Cardiac muscle cell (in vitro differentiated cells and primary cell): ENCODE measurements around the gene BCAR3. TPM values are rescaled to one million over a fixed set of nuclear protein-coding genes. Genes with fewer than 3 reads are reported as not detected.

Experiments
- DNase-seq, 2 donors: peaks; one replicate each; pipeline versions ENCODE4 v3.0.0 to v3.0.0-alpha.2; 2010 to 2017; ENCODE audit warnings: low read depth in 1 of 2, low spot score in 1 of 2
- H3K27ac ChIP-seq: fragments of 200-600 bp; sonication (generic); 2 replicates; pipeline ENCODE4 v1.5.1; 2016
- H3K27me3 ChIP-seq: fragments of 200-600 bp; sonication (generic); 2 replicates; pipeline ENCODE4 v1.6.0; 2016; ENCODE audit warnings: control low read depth
- H3K36me3 ChIP-seq: fragments of 200-600 bp; sonication (generic); 2 replicates; pipeline ENCODE4 v1.5.1; 2016; ENCODE audit warnings: control low read depth
- H3K4me1 ChIP-seq: fragments of 200-600 bp; sonication (generic); 2 replicates; pipeline ENCODE4 v1.8.1; 2017; ENCODE audit warnings: low read depth, mild to moderate bottlenecking, mixed run types
- H3K4me3 ChIP-seq: fragments of 200-600 bp; sonication (generic); 2 replicates; pipeline ENCODE4 v1.5.1; 2016; ENCODE audit warnings: mild to moderate bottlenecking
- H3K9me3 ChIP-seq: fragments of 200-600 bp; sonication (generic); 2 replicates; pipeline ENCODE4 v1.5.1; 2017; ENCODE audit warnings: low read depth, mild to moderate bottlenecking, control low read depth
- CTCF ChIP-seq: IDR thresholded peaks from 2 replicates; pipeline ENCODE4 v1.5.1; 2012; ENCODE audit warnings: low read depth, mild to moderate bottlenecking, low read length
- polyA plus RNA-seq: library from polyadenylated mRNA; unstranded; fragments of >200 nt; fragmentation: Nextera tagmentation; extraction: Ambion mirVana; gene quantifications from 2 replicates; pipeline ENCODE4 v1.2.1, GENCODE V29; 2016
- total RNA-seq: library from RNA; depleted of rRNA; stranded (reverse); fragments of >200 nt; gene quantifications from 2 replicates; pipeline ENCODE4 v1.2.3, GENCODE V29; 2016

The BCAR3 gene
- total and polyA plus RNA-seq, 2 experiments from 2014 or later, result 1.5 to 4.5 TPM

GRCh38 chr1:93569489-93569888 lies 112.1 kb downstream of the BCAR3 start:
- no peak for DNase-seq
- Histone ChIP-seq H3K36me3 (no peaks in the 10 kb centered on the region), H3K4me1 (no peaks in the 10 kb centered on the region), H3K4me3 (no peak overlapping the region), H3K27ac (no peak overlapping the region), H3K27me3 (peaks cover 21% of the 10 kb centered on the region), H3K9me3 (no peaks in the 10 kb centered on the region)
- no peak for TF ChIP-seq CTCF

- DNase-seq, result peak in 1 of 2 donors; percentile 97
- TF ChIP-seq CTCF, result no peak
- H3K4me3 ChIP-seq, result no peak overlapping the region
- H3K27me3 ChIP-seq, result peaks cover 7% of the 10 kb centered on the region
- H3K36me3 ChIP-seq, result no peaks in the 10 kb centered on the region
- H3K9me3 ChIP-seq, result no peaks in the 10 kb centered on the region
- H3K4me1 ChIP-seq, result no peaks in the 10 kb centered on the region
- H3K27ac ChIP-seq, result no peak overlapping the region
These were observed 114.2 kb downstream of the BCAR3 start for GRCh38 chr1:93567255-93567918.

GRCh38 chr1:93566227-93566626 lies 115.4 kb downstream of the BCAR3 start:
- Histone ChIP-seq H3K36me3 (no peaks in the 10 kb centered on the region), H3K27me3 (no peaks in the 10 kb centered on the region), H3K4me3 (no peak overlapping the region), H3K27ac (no peak overlapping the region), H3K9me3 (no peaks in the 10 kb centered on the region), H3K4me1 (no peaks in the 10 kb centered on the region)
- no peak for TF ChIP-seq CTCF
- DNase-seq, result peak in 1 of 2 donors; percentile 72

GRCh38 chr1:93565496-93566206 lies 116.0 kb downstream of the BCAR3 start:
- Histone ChIP-seq H3K4me1 (no peaks in the 10 kb centered on the region), H3K27me3 (no peaks in the 10 kb centered on the region), H3K9me3 (no peaks in the 10 kb centered on the region), H3K36me3 (no peaks in the 10 kb centered on the region), H3K4me3 (no peak overlapping the region), H3K27ac (no peak overlapping the region)
- TF ChIP-seq CTCF, result no peak
- peak in 1 of 2 donors; percentile 84 for DNase-seq

DNA sequence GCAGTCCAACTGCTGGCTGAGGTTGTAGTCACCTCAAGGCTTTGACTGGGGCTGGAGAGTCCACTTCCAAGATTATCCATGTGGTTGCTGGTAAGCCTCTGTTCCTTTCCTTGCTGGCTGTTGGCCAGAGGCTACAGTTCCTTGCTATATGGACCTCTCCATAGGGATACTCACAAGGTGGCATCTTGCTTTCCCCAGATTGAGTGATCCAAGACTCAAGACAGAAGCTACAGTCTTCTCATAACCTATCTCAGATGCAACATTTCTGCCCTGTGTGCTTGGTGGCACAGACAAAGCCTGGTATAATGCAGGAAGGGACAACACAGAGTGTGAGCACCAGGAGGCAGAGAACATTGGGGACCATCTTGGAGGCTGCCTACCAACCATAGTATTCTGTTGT lies 121.9 kb downstream of the BCAR3 start:
- DNase-seq, result no peak
- no peaks in the 10 kb centered on the region for H3K27me3 ChIP-seq
- H3K36me3 ChIP-seq, result no peaks in the 10 kb centered on the region
- no peak for TF ChIP-seq CTCF
- no peak overlapping the region for H3K4me3 ChIP-seq
- no peaks in the 10 kb centered on the region for H3K9me3 ChIP-seq
- H3K4me1 ChIP-seq, result peaks cover 6% of the 10 kb centered on the region
- H3K27ac ChIP-seq, result no peak overlapping the region
